Activated CD4-positive, CD25-positive, alpha-beta regulatory T cell treated with anti-CD3 and anti-CD28 coated beads, Interleukin-2, amount 50 U/mL, for 72 hours (primary cell): ENCODE results near the gene GGTA1.
"Not testable (repeated sequence)": the region's sequence is repeated elsewhere in the genome, so short reads cannot be mapped to it uniquely, and the experiment has no call there.

Source experiments
- DNase-seq: peaks from one replicate; pipeline ENCODE4 v3.0.0; 2021

The GGTA1 gene

DNA sequence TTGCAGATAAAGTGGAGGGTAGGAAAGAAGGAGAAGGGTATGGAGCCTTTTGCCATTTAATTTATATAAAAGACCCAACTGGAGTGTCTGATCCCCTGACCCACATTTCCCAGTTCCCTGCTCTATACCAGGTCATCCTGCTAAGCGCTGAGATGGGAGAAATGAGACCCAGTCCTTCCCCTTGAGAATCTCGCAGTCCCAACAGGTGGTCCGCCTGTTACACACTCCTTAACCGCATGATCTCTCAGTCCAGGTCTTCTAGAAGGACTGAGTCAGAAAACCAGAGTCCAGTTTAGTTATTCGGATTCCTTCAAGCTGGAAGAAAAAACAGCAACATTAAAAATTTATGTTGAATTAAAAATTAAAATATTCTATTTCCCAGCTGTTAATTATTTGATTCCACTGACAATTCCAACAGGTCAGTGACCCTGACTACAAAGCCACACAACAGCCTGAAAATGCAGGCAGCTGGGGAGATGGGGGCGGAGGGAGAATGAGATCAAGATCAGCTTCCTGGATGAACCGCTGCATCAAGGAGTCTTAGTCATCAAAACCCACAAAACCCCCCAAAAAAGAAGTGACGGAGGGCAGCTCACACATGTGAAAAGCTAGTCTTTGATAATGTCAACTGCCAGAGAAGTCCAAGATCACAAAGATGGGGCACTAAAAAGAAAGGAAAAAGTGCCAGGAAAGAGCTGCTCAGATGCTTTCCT is 44.0 kb downstream of the GGTA1 start:
- DNase-seq: no peak

DNA sequence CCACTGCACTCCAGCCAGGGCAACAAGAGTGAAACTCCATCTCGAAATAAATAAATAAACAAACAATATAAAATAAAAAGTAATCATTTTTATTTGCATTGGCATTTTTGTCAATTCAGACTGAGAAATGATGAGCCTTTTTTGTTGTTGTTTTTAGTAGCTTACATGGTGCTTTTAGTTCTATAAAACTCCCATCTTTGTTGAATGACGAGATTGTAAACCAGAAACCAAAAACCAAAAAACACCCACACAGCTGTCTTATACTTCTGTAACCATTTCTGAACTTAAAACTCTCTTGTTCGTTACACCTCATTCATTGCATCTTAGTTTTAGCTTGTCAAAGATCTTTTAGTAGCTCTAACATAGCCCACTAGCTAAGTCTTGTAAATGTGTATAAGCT is 44.7 kb downstream of the GGTA1 start:
- DNase-seq: no peak

DNA sequence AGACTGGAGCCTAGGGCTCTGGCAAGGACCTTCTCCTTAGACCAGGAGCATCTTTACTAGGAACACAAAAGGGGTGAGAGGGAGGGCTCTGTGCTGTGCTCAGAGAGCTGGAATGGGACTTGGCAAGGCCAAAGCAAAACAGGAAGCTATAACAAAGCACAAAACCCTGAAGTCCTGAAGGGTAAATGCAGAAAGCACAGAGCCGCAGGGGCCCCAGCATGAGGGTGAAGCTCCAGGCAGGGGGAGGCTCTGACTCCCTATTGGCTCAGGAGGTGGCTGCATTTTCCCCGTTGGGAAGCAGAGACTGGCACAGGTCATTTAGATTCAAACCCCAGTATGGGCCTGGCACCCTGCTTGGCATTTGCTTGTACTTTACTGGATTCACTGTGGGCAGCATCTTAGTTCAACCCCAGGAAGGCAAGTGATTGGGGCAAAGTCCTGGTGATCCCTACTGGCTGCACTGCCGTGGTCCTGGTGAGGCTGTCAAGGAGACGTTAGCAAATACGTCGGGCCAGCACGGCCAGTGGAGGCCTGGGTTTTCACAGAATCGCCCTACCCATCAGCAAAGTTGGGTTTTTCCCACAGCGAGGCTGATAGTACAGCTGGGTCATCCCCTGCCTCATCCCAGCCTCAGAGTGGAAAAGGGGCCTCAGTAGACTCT is 46.3 kb downstream of the GGTA1 start:
- no peak for DNase-seq

DNA sequence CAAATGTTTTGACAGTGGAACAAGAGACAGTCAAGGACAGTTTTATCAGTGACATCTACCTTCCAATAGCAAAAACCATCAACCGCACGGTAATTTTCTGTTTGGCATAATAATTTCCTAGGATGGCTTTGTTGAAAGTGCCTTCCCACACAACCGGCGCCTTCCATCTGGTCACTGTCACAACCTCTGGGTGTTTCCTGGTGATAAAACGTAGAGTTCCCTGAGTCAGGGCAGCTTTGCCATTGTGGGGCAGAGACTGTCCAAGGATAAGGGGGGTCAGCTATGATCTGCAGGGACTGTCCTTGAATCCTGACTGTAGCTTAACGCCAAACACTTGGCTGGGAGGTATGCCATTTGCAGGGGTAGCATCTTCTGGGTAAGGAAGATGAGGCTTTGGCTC is 47.6 kb downstream of the GGTA1 start:
- DNase-seq: no peak

DNA sequence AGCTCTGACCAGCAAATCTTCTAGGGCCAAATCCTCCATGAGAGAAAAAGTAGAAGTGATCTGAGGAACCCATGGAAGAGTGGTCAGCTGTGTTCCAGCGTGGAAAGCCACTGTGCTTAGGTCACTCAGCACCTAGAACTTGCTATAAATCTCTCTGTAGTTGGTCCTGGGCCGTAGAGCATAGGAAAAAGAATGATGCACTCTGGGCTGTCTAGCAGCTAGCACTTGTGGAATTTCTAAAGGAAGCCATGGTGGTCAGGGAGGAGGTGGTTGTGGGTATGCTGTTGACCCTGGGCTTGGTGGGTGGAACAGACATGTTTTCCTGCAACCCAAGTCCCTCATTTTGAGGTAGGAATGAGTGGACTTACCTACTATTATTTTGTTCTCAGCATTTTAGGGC is 48.1 kb downstream of the GGTA1 start:
- DNase-seq: no peak

DNA sequence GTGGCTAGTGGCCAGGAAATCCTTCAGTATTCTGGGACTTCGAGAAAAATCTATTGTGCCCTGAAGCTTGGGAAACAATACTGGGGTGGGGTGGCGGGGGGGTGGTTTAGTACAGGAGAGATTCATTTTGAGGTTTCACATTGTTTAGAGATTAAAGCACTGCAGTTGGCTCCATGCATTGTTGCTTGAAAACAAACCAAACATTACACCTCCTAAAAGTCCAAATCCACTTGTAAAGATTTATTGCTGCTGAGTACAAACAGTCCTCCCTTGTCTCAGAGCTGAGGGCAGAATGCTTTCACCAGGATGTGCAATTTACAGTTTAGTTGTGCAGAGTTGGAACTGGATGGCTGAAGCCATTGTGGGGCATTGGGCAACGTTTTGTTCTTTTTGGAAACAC is 49.4 kb downstream of the GGTA1 start:
- no peak for DNase-seq

DNA sequence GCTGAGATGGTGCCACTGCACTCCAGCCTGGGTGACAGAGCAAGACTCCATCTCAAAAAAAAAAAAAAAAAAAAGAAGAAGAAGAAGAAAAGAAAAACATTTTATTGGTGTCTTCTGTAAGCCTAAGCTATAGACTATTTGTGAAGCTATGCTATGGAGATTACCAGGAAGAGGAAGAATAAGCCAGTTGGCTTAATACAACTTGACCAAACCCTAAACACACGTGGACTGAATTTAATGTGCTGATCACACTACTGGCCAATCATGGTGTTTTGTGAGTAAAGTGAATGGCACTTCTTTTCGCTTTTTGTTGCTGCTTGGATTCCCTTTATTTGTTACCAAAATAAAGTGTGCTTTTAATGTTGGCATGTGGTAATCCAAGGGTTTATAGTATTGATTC is 49.9 kb downstream of the GGTA1 start:
- DNase-seq: no peak

DNA sequence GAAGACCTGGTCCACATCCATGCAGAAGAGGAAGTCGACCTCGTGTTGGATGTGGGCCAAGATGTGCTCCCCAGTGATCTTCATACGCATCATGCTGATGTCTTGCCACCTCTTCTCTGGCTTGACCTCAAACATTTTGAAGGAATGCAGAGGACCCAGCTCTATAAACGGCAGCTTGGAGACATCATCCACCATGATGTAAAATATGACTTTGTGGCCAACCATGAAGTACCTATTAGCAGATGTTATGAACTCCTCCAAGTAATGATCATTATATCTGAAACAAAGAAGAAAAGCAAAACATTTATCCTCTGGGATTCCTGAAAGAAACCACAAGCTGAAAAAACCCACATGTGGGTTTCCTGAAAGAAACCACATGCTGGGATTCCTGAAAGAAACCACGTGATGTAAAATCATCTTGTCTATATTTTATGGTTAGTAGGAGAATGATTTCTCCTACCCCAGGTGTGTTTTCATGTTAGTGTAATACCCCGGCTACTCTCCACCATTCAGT is 52.3 kb downstream of the GGTA1 start:
- no peak for DNase-seq

DNA sequence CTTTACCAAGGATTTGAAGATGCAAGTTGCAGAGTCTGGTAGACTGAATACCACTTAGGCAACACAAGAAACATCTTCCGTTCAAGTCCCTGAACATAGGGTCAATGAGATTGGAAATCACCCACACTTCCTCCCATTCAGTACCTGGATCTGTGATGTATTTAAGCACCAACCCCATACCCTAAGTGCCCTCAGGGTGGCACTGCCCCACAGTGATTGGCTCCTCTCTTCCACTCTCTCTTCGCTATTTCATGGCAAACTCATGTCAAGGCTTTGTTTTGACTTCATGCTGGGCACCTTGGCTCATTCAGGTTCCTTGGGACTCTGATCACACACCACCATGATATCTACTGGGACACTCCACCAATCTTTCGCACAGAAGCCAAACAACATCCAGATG is 53.7 kb downstream of the GGTA1 start:
- no peak for DNase-seq

DNA sequence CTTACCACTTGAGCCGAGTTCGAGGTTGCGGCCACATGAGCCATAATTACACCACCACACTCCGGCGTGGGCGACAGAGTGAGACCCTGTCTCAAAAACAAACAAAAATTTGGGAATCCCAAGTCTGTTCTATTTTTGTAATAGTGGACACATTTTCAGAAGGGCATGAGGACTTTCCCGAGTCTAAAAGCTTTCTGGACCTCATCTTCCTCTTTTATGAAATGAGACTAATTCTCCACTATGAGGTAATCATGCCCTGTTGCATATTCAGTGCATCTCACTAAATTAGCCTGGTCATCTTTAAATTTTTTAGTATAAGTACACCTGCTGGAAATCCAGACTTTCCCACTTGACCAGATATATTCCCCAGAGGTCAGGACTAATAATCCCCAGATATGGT is 55.7 kb downstream of the GGTA1 start:
- DNase-seq: no peak

DNA sequence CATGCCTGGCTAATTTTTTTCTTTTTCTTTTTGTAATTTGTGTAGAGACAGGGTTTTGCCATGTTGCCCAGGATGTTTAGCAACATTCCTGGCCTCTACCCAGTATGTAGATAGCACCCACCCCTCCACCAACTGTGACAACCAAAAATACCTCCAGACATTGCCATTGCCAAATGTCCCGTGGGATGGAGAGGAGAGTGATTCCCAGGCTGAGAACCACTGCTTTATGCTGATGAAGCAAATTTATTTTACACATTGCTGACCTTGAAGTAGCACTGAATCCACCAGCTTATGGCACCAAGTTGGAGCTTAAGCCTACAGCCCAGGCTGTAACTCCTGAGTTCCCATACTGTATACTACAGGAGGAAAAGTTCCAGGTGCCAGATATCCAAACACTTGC is 58.5 kb downstream of the GGTA1 start:
- no peak for DNase-seq

DNA sequence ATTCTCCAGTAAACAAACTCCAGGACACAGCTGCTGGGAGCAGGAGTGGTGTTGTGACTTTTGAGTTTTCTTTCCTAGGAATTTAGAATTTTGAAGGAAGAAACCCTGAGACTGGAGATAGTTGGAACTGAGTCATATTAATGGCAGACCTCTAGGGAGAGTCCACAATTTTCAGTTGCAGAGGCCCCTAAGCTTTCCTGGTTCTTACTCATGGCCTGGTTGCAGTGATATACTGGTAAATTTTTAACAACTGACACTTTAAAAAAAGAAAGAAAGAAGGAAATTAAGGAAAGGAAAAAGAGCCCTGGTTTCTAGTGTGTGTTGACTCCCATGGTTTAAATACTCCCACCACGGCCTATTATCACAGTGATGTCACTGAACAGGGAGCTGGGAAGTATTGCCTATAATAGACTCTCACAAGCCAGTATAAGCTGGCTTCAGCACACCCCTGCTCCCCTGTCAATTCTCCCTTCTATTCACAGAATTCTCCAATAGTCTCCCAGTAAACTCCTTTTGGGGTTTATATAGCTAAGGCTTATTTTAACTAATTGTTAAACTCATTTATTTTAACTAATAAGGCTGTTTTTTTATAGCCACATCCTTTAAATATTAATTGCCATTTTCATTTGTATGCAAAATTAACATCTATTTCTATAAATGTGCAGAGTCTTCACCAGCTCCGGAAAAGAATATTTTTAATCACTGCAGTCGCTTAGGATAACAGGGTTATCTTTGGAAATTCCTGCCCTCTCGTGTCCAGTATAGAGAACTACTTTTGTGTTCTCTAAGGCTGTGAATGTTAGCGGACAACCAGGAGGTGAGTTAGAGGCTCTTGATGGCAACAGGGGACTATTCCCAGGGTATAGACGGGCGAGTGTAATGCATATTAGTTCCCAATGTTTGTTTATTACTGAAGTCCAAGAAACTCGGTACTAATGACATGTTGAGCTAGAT is 59.7 kb downstream of the GGTA1 start:
- no peak for DNase-seq

DNA sequence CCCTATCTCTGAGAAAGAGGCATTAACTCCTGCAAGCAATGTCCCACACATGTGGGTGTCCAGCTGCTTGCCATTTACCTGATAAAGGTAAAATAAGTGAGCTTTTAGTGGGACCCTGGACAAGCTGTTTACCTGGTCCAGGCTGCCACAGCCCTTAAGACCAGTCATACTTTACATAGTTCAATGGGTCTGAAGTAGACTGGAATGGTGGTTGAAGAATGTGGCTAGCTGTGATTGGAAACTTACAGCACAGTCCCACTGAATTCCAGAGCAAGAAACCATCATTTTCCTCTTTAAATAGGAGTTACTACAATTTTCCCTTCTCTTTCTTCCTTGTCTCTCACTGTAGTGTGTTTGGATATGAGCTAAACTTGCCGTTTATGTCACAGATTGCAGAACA is 60.6 kb downstream of the GGTA1 start:
- DNase-seq: no peak

DNA sequence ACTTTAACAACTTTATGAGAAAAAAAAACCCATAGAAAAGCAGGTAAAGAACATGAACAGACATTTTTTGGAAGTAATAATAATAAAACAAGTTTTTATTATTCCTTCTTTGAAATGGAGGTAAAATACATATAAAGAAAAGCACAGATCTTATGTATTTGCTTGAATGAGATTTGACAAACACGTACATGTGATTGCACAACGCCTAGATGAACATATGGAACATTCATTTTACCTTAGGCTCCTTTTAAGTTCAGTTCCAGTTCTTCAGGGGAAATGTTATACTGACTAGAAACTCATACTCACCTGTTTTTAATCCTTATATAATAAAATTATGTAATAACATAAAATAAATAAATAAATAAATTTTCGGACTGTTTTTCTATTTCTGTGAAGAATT is 61.8 kb downstream of the GGTA1 start:
- no peak for DNase-seq

DNA sequence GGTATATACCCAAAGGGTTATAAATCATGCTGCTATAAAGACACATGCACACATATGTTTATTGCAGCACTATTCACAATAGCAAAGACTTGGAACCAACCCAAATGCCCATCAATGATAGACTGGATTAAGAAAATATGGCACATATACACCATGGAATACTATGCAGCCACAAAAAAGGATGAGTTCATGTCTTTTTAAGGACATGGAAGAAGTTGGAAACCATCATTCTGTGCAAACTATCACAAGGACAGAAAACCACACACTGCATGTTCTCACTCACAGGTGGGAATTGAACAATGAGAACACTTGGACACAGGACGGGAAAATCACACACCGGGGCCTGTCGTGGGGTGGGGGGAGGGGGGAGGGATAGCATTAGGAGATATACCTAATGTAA is 62.6 kb downstream of the GGTA1 start:
- DNase-seq: not testable (repeated sequence)

DNA sequence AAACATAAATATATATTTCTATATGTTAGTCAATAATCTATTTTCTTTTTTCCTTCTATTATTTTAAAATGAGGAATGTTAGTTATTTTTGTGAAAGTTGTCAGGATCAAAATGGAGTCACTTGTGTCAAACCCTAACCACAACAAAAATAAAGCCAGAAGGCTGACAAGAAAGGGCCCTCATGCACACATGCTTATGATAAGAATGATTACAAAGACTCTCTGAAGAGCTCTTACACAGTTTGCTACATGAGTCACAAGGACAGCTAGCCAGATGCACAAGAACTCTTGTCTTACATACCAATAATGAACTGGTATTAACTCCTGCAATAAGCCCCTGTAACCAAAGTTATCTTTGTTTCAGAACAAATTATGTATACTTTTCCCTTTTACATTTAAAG is 64.7 kb downstream of the GGTA1 start:
- no peak for DNase-seq

DNA sequence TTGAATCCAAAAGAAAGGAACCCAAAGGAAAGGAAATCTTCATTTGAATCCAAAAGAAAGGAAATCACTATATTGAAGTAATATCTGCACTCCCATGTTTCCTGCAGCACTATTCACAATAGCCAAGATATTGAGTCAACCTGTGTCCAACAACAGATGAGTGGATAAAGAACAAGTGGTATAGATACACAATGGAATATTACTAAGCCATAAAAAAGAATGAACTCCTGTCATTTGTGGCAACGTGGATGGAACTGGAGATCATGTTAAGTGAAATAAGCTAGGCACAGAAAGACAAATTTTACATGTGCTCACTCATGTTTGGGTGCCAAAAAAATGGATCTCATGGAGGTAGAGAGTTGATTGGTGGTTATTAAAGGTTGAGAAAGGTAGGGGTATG is 71.7 kb downstream of the GGTA1 start:
- no peak for DNase-seq

DNA sequence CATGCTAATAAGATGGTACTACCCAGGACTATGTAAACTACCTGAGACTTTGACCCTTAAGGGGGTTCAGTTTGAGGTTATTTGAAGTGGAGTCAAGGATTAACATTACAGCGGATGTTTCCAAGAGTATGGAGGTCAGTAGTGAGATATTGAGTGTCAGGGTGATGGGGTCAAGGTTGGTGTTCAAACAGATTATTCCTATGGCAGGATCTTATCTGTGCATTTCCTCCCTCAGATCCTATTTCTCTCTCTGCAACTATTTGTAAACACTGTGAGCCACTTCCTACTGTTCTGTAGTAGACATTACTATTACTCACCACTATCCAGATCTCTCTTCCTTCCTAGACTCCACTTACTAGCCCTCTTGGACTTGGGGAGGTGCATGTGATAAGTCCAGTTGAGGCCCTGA is 75.6 kb downstream of the GGTA1 start:
- no peak for DNase-seq

DNA sequence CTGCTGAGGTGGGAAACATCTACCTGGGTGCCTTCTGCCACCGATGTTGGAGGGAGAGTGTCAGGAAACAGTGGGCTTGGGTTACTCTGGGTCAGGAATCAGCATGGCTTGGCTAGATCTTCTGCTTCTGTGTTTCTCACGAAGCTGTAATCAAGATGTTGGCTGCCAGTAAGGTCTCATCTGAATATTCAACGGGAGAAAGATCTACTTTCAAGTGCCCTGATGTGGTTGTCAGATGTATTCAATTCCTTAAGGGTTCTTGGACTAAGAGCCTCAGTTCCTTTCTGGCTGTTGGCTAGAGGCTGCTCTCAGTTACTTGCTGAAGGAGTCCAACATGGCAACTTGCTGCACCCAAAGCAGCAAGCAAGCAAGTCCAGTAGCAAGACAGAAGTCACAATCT is 87.7 kb downstream of the GGTA1 start:
- DNase-seq: no peak

DNA sequence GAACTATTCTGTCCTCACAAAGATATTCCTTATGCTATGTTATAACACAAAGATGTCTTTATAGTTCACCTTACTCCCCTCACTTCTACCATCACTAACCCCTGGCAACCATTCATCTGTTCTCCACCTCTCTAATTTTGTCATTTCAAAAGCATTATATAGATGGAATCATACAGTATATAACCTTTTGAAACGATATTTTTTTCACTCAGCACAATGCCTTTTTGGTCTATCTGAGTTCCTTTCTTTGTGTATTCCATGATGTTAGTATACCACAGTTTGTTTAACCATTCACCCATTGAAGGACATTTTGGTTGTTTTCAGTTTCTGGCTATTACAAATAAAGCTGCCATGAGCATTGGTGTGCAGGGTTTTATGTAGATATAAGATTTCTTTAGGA is 93.7 kb downstream of the GGTA1 start:
- no peak for DNase-seq
